Tibial nerve (tissue), 3 donors: ENCODE results near the gene GALNS.

Experiments
- CTCF ChIP-seq, 5 experiments: fragments of 200-600 bp in 3 of 5; fragments of 450-650 bp in 2 of 5; sonication (generic) in 3 of 5; IDR thresholded peaks; one replicate each; pipeline ENCODE4 v1.5.1; 2016 to 2019; ENCODE audit warnings: antibody characterized with exemption in 5 of 5, mild to moderate bottlenecking in 3 of 5, moderate library complexity in 2 of 5
- POLR2A ChIP-seq, 2 donors: fragments of 450-650 bp; IDR thresholded peaks; one replicate each; pipeline ENCODE4 v1.6.1; 2017; ENCODE audit warnings: antibody characterized with exemption in 2 of 2, mild to moderate bottlenecking in 2 of 2, moderate library complexity in 2 of 2

- TF ChIP-seq CTCF (IDR thresholded peaks at IDR 0.05), result no peak
- no peak for TF ChIP-seq POLR2A (IDR thresholded peaks at IDR 0.05)
Observed at GRCh38 chr16:88830258-88830657, 26.5 kb downstream of the GALNS start.
